Aorta (tissue), 5 donors: Measurements from ENCODE around the gene MRPS22. TPM values are rescaled to one million over a fixed set of nuclear protein-coding genes. Genes with fewer than 3 reads are reported as not detected.

ENCODE experiments used
- ATAC-seq: fragments of 200-7000 bp; cut with Tn5 transposase; one replicate; pipeline ENCODE4 v1.9.1; 2022; ENCODE audit warnings: moderate library complexity; ENCODE audit not compliant: low FRiP score
- DNase-seq, 2 donors: peaks; one replicate each; pipeline ENCODE4 v3.0.0-alpha.2; 2020
- H3K27ac ChIP-seq, 2 donors: one replicate each; pipeline ENCODE4 v1.5.1; 2013; ENCODE audit warnings: low read length in 2 of 2, mild to moderate bottlenecking in 2 of 2, moderate library complexity in 2 of 2, control low read depth in 1 of 2, inconsistent platforms in 1 of 2, low read depth in 1 of 2
- H3K27me3 ChIP-seq, 2 donors: one replicate each; pipeline ENCODE4 v1.6.1; 2013; ENCODE audit warnings: control low read depth in 1 of 2, low read length in 1 of 2, mild to moderate bottlenecking in 1 of 2, moderate library complexity in 1 of 2; ENCODE audit not compliant: insufficient read depth in 2 of 2, control insufficient read depth in 1 of 2
- H3K36me3 ChIP-seq, 2 donors: one replicate each; pipeline ENCODE4 v1.6.1; 2013; ENCODE audit warnings: control low read depth in 1 of 2, low read length in 1 of 2, mild to moderate bottlenecking in 1 of 2; ENCODE audit not compliant: insufficient read depth in 2 of 2, control insufficient read depth in 1 of 2
- H3K4me1 ChIP-seq, 2 donors: one replicate each; pipeline ENCODE4 v1.6.1; 2013; ENCODE audit warnings: low read length in 2 of 2, control low read depth in 1 of 2, mild to moderate bottlenecking in 1 of 2, moderate library complexity in 1 of 2; ENCODE audit not compliant: insufficient read depth in 2 of 2, control insufficient read depth in 1 of 2
- H3K4me3 ChIP-seq, 2 donors: one replicate each; pipeline ENCODE4 v1.5.1; 2013; ENCODE audit warnings: low read length in 2 of 2, control low read depth in 1 of 2, mild to moderate bottlenecking in 1 of 2
- H3K9me3 ChIP-seq: one replicate; pipeline ENCODE4 v1.6.1; 2013; ENCODE audit warnings: mild to moderate bottlenecking, low read length; ENCODE audit not compliant: control insufficient read depth
- WGBS, 2 donors: extraction: QIAGEN DNeasy Blood & Tissue Kit; methylation state at CpG; one replicate each; pipeline ENCODE4 v1.1.7; 2013; 5-methylcytosine and 5-hydroxymethylcytosine counted together
- intact Hi-C, 2 donors: fragments of 100-400 bp; cut with DNase I; formaldehyde crosslinking; loops; one replicate each; pipeline versions ENCODE4 v1.14.2 to v1.15.0; 2022
- polyA plus RNA-seq, 2 donors: library from polyadenylated mRNA; stranded (reverse); fragments of 200-250 nt; gene quantifications; one replicate each; pipeline ENCODE4 v1.2.3, GENCODE V29; 2013
- total RNA-seq, 2 donors: library from RNA; stranded (reverse); fragmentation: NEBNext Ultra II Directional; extraction: Animal tissue kit (Norgen Biotek cat#: 25700); gene quantifications; one replicate each; pipeline ENCODE4 v1.2.1, GENCODE V29; 2021
- donor health status: healthy with polysubstance abuse.
- donor health status: Bipolar disorder and iron deficiency.
- donor health status: DM: no; HTN: no; CAD: no.
- donor health status: DM: no; HTN: no; CAD: no.
- donor health status: DM: yes; HTN: yes; CAD: no.

MRPS22 gene
- total and polyA plus RNA-seq, 4 donors, result 25.4 to 34.3 (median 31.1) TPM

DNA sequence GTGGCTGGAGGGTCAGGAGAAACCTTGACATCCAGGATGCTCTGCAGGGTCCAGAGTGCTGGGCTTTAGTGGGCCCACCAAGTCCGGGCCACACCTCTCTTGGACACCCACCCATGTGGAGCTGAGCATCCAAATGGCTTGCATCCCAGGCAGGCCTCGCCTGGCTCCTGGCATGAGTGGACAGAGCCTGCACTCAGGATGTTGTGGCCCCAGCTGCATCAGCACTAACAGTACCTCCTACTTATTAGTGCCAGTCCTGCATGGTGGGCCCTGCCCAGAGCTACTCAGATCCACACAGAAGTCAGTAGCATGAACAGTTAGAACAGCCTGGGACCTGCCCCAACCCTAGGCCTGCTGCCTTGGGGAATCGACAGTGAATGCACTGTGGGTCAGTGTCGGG, 42.2 kb upstream of the MRPS22 start:
- intact Hi-C loops, result no loop called here
- Histone ChIP-seq H3K4me3 (no peak overlapping the region), H3K4me1 (no peaks in the 10 kb centered on the region), H3K36me3 (no peaks in the 10 kb centered on the region), H3K9me3 (no peaks in the 10 kb centered on the region), H3K27me3 (no peaks in the 10 kb centered on the region), H3K27ac (no peak overlapping the region)
- ATAC-seq (peak; percentile 16), DNase-seq (peak in 1 of 2 donors; percentile 61)
- 91 to 95% methylated on average over 4 of the region's 4 CpGs for WGBS, 2 donors

DNA sequence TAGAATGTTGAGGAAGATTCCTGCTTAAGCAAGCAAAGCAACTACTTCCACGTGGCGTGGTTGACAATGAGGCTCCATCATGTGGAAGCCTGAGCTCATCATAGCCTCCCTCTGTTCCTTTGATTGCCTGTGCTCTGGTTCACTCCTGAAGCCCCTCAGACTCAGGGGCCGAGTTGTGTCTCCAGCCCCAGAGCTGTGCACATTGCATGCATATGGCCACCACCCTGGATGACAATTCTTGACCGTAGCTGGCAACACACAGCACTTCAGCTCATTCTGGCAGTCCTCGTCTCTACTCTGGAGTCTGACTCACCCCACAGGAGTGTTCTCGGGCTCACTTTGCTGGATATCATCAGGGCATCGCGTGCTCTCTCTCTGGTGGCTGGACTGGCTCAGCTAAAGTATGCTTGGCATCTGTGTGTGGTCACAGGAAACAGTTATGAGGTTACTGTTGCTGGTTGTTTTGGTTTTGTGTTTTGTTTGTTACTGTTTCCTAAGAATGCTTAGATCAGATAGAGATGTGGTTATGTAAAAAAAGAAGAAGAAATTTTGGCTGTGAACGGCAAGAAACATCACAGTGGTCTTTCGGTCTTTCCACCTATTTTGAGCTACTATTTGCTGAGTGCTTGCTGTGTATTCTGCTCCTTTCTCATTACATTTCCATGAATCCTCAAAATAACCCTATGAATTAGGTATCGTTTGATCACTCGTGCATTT, 41.6 kb upstream of the MRPS22 start:
- intact Hi-C loops, result no loop called here
- WGBS, 2 donors, result 50 to 55% methylated on average over 12 of the region's 12 CpGs
- DNase-seq, result no peak

DNA sequence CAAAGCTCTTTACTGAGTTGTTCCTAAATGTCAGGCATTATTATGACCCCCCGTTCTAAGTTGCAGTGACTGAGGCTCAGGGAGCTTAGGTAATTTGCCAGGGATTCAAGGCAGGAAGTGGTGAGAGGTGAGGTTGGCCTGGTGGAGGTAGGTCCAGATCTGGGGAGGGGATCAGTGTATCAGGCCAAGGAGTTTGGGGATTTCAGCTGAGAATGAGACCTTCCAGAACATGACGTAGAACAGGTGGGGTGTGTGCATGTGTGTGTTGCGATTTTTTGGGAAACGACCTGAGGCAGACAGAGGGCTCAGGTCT, 41.1 kb upstream of the MRPS22 start:
- DNase-seq (no peak), ATAC-seq (no peak)
- intact Hi-C loops, result no loop called here
- Histone ChIP-seq H3K27me3 (no peaks in the 10 kb centered on the region), H3K27ac (peak overlapping the region in 1 of 2 donors; percentile 4), H3K36me3 (no peaks in the 10 kb centered on the region), H3K4me1 (no peaks in the 10 kb centered on the region), H3K9me3 (no peaks in the 10 kb centered on the region), H3K4me3 (no peak overlapping the region)
- 90 to 92% methylated on average over 4 of the region's 4 CpGs for WGBS, 2 donors

More for the DNA sequence above, 41.6 kb upstream of the MRPS22 start:
- Histone ChIP-seq H3K27me3 (no peaks in the 10 kb centered on the region), H3K4me1 (no peaks in the 10 kb centered on the region), H3K36me3 (no peaks in the 10 kb centered on the region), H3K4me3 (no peak overlapping the region), H3K27ac (peak overlapping the region in 1 of 2 donors; percentile 4), H3K9me3 (no peaks in the 10 kb centered on the region)
- no peak for ATAC-seq

DNA sequence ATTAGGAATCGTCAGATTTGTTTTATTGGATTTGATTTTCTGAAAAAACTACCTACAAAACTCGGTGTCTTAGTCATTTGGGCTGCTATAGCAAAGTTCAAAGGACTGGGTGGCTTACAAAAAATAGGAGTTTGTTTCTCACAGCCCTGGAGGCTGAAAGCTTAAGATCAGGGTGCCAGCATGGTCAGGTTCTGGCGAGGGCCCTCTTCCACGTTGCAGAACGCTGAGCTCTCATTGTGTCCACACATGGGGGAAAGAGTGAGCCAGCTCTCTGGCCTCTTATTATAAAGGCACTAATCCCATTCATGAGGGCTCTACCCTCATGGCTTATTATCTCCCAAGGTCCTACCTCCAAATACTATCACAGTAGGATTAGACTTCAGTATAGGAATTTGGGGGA, 40.6 kb upstream of the MRPS22 start:
- 86 to 91% methylated on average over 5 of the region's 5 CpGs for WGBS, 2 donors
- H3K36me3 ChIP-seq, result no peaks in the 10 kb centered on the region

DNA sequence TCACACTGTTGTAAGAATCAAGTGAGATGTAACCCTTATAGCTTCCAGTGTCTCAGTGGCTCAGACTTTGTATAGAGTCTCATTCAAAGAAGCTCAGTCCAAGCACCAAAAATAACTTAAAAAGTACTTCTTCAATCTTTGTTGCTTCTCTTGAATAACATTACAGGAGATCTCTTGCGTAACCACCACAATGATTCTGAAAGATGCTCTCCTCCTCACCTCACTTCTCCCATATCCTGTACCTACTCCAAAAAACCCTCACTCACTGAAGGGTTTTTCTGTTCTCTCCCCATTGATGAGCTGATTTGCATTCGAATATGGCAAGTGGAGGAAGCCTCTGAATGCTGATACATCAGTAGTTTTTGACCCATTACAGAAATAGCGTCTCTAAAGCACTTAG, 39.4 kb upstream of the MRPS22 start:
- WGBS, 2 donors, result 86 to 90% methylated on average over 3 of the region's 3 CpGs
- no peak overlapping the region for H3K27ac ChIP-seq
- no peaks in the 10 kb centered on the region for H3K4me1 ChIP-seq
- ATAC-seq (no peak), DNase-seq (no peak)
- H3K4me3 ChIP-seq, result no peak overlapping the region
- H3K36me3 ChIP-seq, result no peaks in the 10 kb centered on the region
- intact Hi-C loops, result no loop called here
- no peaks in the 10 kb centered on the region for H3K27me3 ChIP-seq
- no peaks in the 10 kb centered on the region for H3K9me3 ChIP-seq

More for the DNA sequence above, 40.6 kb upstream of the MRPS22 start:
- DNase-seq (no peak), ATAC-seq (no peak)
- Histone ChIP-seq H3K4me3 (no peak overlapping the region), H3K9me3 (no peaks in the 10 kb centered on the region), H3K27me3 (no peaks in the 10 kb centered on the region), H3K27ac (no peak overlapping the region), H3K4me1 (no peaks in the 10 kb centered on the region)
- intact Hi-C loops, result no loop called here

DNA sequence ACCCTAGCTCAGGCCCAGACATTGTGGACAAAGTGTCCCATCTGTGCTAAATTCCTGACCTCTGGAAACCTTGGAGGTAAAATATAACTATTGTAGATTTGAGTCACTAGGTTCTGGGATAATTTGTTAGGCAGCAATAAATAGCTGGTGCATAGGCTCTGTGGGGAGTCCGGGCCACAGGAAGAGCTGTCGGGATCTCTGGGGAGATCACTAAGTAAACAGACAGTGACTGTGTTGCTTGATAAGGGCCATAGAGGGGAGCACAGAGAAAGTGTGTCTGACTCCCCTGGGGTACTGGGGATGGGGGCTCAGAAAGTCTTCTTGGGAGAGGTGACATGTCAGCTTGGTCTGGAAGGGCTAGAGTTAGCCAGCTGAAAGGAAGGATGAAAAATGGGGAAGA, 37.7 kb upstream of the MRPS22 start:
- Histone ChIP-seq H3K4me1 (no peaks in the 10 kb centered on the region), H3K9me3 (no peaks in the 10 kb centered on the region), H3K27me3 (no peaks in the 10 kb centered on the region), H3K4me3 (no peak overlapping the region), H3K27ac (no peak overlapping the region), H3K36me3 (no peaks in the 10 kb centered on the region)
- DNase-seq (no peak), ATAC-seq (no peak)
- intact Hi-C loops, result no loop called here
- 81 to 88% methylated on average over 2 of the region's 2 CpGs for WGBS, 2 donors

DNA sequence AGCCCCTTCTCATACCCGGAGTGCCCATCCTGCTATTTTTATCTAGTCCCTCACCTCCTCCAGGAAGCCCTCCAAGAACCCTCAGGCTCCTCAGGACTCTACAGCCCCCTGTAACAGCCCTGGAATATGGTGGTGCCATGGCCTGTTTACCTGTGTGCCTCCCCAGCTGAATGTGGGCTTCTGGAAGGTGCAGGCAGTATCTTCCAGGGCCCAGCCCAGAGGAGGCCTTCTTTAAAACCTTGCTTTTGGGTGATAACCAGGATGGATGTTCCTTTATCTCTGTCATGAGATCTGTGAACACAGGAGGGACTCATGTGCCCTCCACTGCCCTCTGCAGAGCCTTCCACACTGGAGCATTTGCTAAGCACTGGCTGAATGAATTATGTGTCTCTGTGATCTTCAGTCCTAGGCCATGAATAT, 36.7 kb upstream of the MRPS22 start:
- H3K27me3 ChIP-seq, result no peaks in the 10 kb centered on the region
- no peak for DNase-seq
- ATAC-seq, result no peak
- no peaks in the 10 kb centered on the region for H3K4me1 ChIP-seq
- intact Hi-C loops, result no loop called here
- WGBS, 2 donors, result 83 to 89% methylated on average over 1 of the region's 1 CpG
- H3K4me3 ChIP-seq, result no peak overlapping the region
- no peaks in the 10 kb centered on the region for H3K36me3 ChIP-seq
- no peak overlapping the region for H3K27ac ChIP-seq
- H3K9me3 ChIP-seq, result no peaks in the 10 kb centered on the region

DNA sequence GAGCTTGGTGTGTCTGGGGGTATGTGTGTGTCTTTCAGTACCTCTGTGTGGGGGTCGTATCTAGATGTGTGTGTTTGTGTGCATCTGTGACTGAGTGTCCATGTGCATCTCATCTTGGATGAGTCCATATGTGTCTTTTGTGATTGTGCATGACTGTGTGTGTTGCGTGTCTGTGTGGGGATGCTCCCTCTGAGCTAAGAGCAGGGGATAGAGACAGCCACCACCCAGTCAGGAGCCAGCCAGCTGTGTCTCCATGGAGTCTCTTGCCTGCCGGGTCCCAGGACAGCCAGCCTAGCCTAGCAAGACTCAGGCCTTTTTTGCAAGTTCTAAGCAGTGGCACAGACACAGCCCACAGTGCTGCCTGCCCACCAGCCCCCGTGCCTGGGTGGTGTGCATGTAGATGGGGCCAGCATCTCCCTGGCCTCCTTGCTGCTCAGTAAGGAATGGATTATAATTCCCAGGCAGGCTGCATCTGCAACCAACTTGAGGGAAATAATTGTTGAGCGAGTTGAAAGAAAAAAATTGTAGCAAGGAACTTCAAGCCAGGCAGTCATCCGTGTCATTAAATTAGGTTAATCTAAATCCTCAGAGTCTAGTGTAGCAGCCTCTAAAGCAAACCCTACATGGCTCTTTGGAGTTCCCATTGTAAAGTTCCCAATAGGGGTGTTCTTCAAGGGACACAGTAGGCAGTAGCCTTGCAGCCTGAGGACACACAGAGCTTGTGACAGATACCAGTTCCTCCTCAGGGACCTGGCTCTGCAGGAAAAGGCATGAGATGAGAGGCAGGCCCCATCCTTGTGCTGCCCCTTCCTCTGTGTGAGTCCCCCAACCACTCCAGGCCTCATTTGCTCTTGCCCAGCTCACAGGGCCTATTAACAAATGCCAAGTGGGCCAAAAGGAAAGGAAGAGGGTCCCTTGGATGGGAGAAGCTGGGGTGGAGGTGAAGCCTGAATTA, 35.9 kb upstream of the MRPS22 start:
- 76 to 86% methylated on average over 6 of the region's 6 CpGs for WGBS, 2 donors
- intact Hi-C loops, result no loop called here

DNA sequence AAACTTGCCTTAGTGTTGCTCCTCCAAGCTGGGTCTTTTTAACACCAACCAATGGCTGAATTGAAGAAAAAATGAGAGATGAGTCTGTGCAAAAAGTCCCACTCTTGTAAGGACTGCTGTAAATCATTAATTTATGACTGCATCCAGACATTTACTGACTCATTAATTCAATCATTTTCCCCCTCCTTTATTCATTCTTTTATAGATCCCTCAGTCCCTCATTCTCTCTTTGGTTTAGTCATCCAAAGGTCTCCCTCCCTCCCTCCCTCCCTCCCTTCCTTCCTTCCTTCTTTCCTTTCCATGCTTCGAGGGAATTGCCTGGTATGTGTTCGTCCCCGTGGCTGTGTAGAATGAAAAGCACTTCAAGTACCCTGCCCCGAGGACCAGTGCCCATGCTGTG, 35.3 kb upstream of the MRPS22 start:
- H3K4me3 ChIP-seq, result no peak overlapping the region
- intact Hi-C loops, result no loop called here
- no peaks in the 10 kb centered on the region for H3K4me1 ChIP-seq
- no peak for DNase-seq
- H3K36me3 ChIP-seq, result no peaks in the 10 kb centered on the region
- no peak overlapping the region for H3K27ac ChIP-seq
- 51 to 52% methylated on average over 4 of the region's 4 CpGs for WGBS, 2 donors
- no peak for ATAC-seq
- no peaks in the 10 kb centered on the region for H3K9me3 ChIP-seq
- H3K27me3 ChIP-seq, result no peaks in the 10 kb centered on the region

More for the DNA sequence above, 35.9 kb upstream of the MRPS22 start:
- H3K4me3 ChIP-seq, result no peak overlapping the region
- no peaks in the 10 kb centered on the region for H3K36me3 ChIP-seq
- no peak overlapping the region for H3K27ac ChIP-seq
- no peaks in the 10 kb centered on the region for H3K4me1 ChIP-seq
- H3K27me3 ChIP-seq, result no peaks in the 10 kb centered on the region
- DNase-seq (no peak), ATAC-seq (no peak)
- no peaks in the 10 kb centered on the region for H3K9me3 ChIP-seq
